IPS DF 4.7 (cell line): ENCODE results near the gene COQ8A.
"Not testable (repeated sequence)": the region's sequence is repeated elsewhere in the genome, so short reads cannot be mapped to it uniquely, and the experiment has no call there.

Experiments
- DNase-seq: peaks from one replicate; pipeline ENCODE4 v3.0.0-alpha.2; 2013; ENCODE audit warnings: low spot score; ENCODE audit errors: extremely low read depth

COQ8A gene

GRCh38 chr1:226921504-226921903, 18.6 kb upstream of the COQ8A start:
- no peak for DNase-seq

GRCh38 chr1:226929260-226930111, 10.6 kb upstream of the COQ8A start:
- DNase-seq, result not testable (repeated sequence)

GRCh38 chr1:226934483-226935237, 5.4 kb upstream of the COQ8A start:
- DNase-seq, result no peak

GRCh38 chr1:226937940-226938725, 2.0 kb upstream of the COQ8A start:
- no peak for DNase-seq

GRCh38 chr1:226938903-226939437, 1.1 kb upstream of the COQ8A start:
- DNase-seq, result no peak

- DNase-seq, result no peak
Observed at GRCh38 chr1:226939438-226940028, 561 bp upstream of the COQ8A start.

GRCh38 chr1:226940806-226941067, 643 bp downstream of the COQ8A start:
- DNase-seq, result no peak

- no peak for DNase-seq
Observed at GRCh38 chr1:226942392-226942791, 2.3 kb downstream of the COQ8A start.

- no peak for DNase-seq
Observed at GRCh38 chr1:226943156-226943555, 3.1 kb downstream of the COQ8A start.

GRCh38 chr1:226943927-226944326, 3.8 kb downstream of the COQ8A start:
- no peak for DNase-seq

- DNase-seq, result no peak
Observed at GRCh38 chr1:226945106-226945857, 5.2 kb downstream of the COQ8A start.

- DNase-seq, result no peak
Observed at GRCh38 chr1:226945858-226946245, 5.8 kb downstream of the COQ8A start.

GRCh38 chr1:226946285-226946684, 6.2 kb downstream of the COQ8A start:
- DNase-seq, result no peak

GRCh38 chr1:226946841-226947240, 6.7 kb downstream of the COQ8A start:
- DNase-seq, result no peak

- DNase-seq, result no peak
Observed at GRCh38 chr1:226948051-226948450, 8.0 kb downstream of the COQ8A start.

GRCh38 chr1:226948480-226948879, 8.4 kb downstream of the COQ8A start:
- no peak for DNase-seq

- DNase-seq, result no peak
Observed at GRCh38 chr1:226948996-226949395, 8.9 kb downstream of the COQ8A start.

- no peak for DNase-seq
Observed at GRCh38 chr1:226949401-226949800, 9.3 kb downstream of the COQ8A start.

- DNase-seq, result no peak
Observed at GRCh38 chr1:226950316-226950715, 10.2 kb downstream of the COQ8A start.

GRCh38 chr1:226950871-226951270, 10.8 kb downstream of the COQ8A start:
- no peak for DNase-seq
